ENCODE measurements around the gene KCTD21. TPM values are rescaled to one million over a fixed set of nuclear protein-coding genes. Genes with fewer than 3 reads are reported as not detected.

Gene KCTD21
- total and polyA plus RNA-seq, 4 donors = 5.8 to 12.6 (median 9.2) TPM

GRCh38 chr11:78187366-78188285 lies 800 bp downstream of the KCTD21 start:
- WGBS = 14% methylated on average over 31 of the region's 31 CpGs
- TF ChIP-seq RXRA (IDR thresholded peaks at IDR 0.05) (peak; percentile 32 to 69), TAF1 (conservative IDR thresholded peaks at IDR 0.05) (peak; percentile 22), HNF4G (IDR thresholded peaks at IDR 0.05) (no peak), MAX (IDR thresholded peaks at IDR 0.05) (no peak), REST (IDR thresholded peaks at IDR 0.05) (peak; percentile 12)
- no peak for DNase-seq (ENCODE audit: low spot score)

GRCh38 chr11:78181185-78181584 lies 7.2 kb downstream of the KCTD21 start:
- no peak for DNase-seq (ENCODE audit: low spot score)
- WGBS = 88% methylated on average over 2 of the region's 2 CpGs
- no peak overlapping the region for H3K4me3 ChIP-seq (ENCODE audit: low read depth in 1 of 3, low read length in 3 of 3)
- peaks cover 4 to 19% (median 10%) of the 10 kb centered on the region in 4 donors for H3K4me1 ChIP-seq (ENCODE audit: control insufficient read depth in 4 of 4, insufficient read depth in 4 of 4, low read length in 3 of 4)
- H3K9me3 ChIP-seq (ENCODE audit: control insufficient read depth in 4 of 4, low read length in 3 of 4) = no peaks in the 10 kb centered on the region
- no peak overlapping the region for H3K9ac ChIP-seq (ENCODE audit: low read depth in 1 of 2, low read length in 2 of 2)
- no peaks in the 10 kb centered on the region for H3K27me3 ChIP-seq (ENCODE audit: control insufficient read depth in 4 of 4, insufficient read depth in 4 of 4, low read length in 3 of 4)
- peaks cover 0 to 4% (median 0%) of the 10 kb centered on the region in 4 donors for H3K36me3 ChIP-seq (ENCODE audit: control insufficient read depth in 4 of 4, insufficient read depth in 3 of 4, low read depth in 1 of 4, low read length in 3 of 4)
- H3K27ac ChIP-seq (ENCODE audit: low read depth in 1 of 2, low read length in 2 of 2) = no peak overlapping the region
- no peak for TF ChIP-seq HNF4G (IDR thresholded peaks at IDR 0.05)
- no peak for TF ChIP-seq FOXA2 (IDR thresholded peaks at IDR 0.05)
- TF ChIP-seq CTCF (IDR thresholded peaks at IDR 0.05; ENCODE audit: low read depth, low read length, missing input control) = no peak
- TF ChIP-seq ZBTB33 (IDR thresholded peaks at IDR 0.05) = no peak
- TF ChIP-seq ATF3 (IDR thresholded peaks at IDR 0.05) = no peak

More at GRCh38 chr11:78187366-78188285, 800 bp downstream of the KCTD21 start:
- Histone ChIP-seq H3K9me3 (ENCODE audit: control insufficient read depth in 4 of 4, low read length in 3 of 4) (no peaks in the 10 kb centered on the region), H3K27ac (ENCODE audit: low read depth in 1 of 2, low read length in 2 of 2) (peak overlapping the region; percentile 95 to 97), H3K27me3 (ENCODE audit: control insufficient read depth in 4 of 4, insufficient read depth in 4 of 4, low read length in 3 of 4) (no peaks in the 10 kb centered on the region), H3K4me1 (ENCODE audit: control insufficient read depth in 4 of 4, insufficient read depth in 4 of 4, low read length in 3 of 4) (peaks cover 18 to 58% (median 45%) of the 10 kb centered on the region in 4 donors), H3K9ac (ENCODE audit: low read depth in 1 of 2, low read length in 2 of 2) (peak overlapping the region; percentile 93 to 95), H3K36me3 (ENCODE audit: control insufficient read depth in 4 of 4, insufficient read depth in 3 of 4, low read depth in 1 of 4, low read length in 3 of 4) (no peaks in the 10 kb centered on the region), H3K4me3 (ENCODE audit: low read depth in 1 of 3, low read length in 3 of 3) (peak overlapping the region; percentile 58 to 73 (median 71))
